ENCODE data around the gene CYP4V2.

Gene CYP4V2

DNA sequence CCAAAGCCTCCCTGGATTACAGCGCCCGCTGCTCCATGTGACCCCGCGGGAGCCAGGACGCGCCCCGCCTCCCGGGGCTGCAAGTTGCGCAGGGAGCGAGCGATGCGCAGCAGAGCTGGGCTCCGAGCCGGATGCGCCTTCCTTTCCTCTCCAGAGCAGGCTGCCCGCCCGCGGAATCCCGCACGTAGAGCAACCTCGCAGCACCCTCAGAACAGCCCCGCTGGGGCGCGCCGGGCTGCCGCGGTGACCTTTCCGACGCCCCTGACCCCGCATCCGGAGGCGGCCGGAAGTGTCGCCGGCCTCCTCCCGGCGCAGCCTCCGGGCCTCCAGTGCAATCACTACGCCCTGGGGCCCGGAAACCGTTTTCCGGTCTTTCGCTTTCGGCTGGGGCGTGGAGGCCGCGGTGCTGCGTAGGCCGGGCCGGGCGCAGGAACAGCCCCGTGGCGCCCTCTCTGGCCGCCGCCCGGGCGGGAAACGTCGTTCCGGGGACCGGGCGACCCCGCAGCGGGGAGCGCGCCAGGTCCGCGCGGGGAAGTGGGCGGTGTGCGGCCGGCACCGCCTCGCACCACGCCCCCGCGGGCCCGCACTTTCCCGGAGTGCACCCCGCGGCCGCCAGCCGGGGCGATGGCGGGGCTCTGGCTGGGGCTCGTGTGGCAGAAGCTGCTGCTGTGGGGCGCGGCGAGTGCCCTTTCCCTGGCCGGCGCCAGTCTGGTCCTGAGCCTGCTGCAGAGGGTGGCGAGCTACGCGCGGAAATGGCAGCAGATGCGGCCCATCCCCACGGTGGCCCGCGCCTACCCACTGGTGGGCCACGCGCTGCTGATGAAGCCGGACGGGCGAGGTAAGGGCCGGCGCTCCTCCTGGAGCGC is at the start of gene CYP4V2:
CYP4V2 (plus strand) TSS at position 368 of the 866 bp plus-strand sequence; CDS start at position 625, 257 bp downstream.
- Mint-ChIP-seq H3K4me1 (ENCODE audit: low read depth) (peaks cover 37% of the 10 kb centered on the region), H3K4me3 (peak within 1 kb of the TSS; percentile 95), H3K27me3 (no peaks in the 10 kb centered on the region), H3K27ac (peak within 1 kb of the TSS; percentile 95), H3K36me3 (ENCODE audit: low read depth) (peaks cover 13% of the 10 kb centered on the region), H3K9me3 (no peaks in the 10 kb centered on the region)

DNA sequence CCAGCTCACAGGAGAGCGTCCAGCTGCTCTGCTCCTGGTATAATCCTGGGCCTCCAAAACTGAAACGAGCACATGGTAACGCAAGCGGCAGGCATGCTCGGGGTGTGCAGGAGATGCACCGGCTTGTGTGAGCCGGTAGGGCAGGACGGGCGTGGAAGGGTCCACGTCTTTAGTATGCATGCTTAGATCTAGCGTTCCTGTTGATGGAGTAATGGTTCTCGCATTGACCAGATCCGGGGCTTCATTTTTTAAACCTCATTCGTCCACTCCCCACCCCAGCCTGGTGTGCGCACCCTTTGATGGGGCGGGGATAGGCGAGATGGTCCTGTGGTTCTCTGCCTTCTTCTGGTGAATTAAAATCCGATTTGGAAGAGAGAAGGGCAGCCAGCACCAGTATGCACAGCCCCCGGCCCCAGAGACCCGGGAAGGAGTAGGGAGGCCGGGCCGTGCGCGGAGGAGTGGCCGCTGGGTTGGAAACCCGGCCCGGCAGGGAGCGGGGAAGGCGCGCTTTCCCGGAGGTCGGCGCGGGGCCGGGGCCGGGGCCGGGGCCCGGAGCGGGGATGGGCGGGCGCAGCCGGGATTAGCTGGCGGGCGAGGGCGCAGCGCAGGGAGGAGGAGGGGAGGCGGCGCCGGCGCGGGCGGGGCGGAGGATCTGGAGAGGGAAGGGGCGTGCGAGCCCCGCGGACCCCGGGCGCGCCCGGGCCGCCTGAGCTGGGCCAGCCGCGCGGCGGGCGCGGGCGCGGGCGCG is 47.0 kb upstream of the CYP4V2 start:
- no peaks in the 10 kb centered on the region for H3K9me3 Mint-ChIP-seq

DNA sequence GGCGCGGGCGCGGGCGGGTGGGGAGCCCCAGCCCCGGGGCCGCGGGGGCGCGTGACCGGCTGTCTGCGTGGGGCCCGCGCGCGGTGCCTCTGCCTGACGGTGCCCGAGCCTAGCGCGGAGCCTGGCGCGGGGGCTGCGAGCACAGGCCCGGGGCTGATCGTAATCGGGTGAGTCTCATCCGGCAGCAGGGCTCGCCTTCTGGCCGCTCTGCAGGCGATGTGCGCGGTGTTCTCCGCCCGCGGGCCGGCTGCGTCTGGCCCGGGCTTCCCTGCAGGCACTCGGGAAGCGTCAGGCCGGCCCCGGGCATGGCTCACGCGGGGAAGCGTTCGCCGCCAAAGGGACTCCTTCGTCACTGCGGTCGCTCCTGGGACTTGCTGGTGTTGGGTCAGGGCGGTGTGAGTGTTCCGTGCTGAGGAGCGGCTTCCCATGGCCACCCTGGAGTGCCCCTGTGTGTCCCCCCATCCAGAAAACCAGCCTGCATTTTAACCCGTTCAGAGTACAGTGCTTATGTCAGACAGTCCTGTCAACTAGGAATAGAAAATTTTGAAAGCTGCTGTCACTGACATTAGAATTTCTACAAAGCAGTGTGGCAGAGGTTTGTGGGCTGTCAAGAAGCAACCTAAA is 46.3 kb upstream of the CYP4V2 start:
- peak overlapping the region; percentile 73 for H3K4me3 Mint-ChIP-seq
- peaks cover 3% of the 10 kb centered on the region for H3K4me1 Mint-ChIP-seq (ENCODE audit: low read depth)
- no peaks in the 10 kb centered on the region for H3K9me3 Mint-ChIP-seq
- no peak overlapping the region for H3K27ac Mint-ChIP-seq
- no peaks in the 10 kb centered on the region for H3K36me3 Mint-ChIP-seq (ENCODE audit: low read depth)
- H3K27me3 Mint-ChIP-seq, result peaks cover 59% of the 10 kb centered on the region

More for the DNA sequence above, 47.0 kb upstream of the CYP4V2 start:
- no peak overlapping the region for H3K27ac Mint-ChIP-seq
- H3K4me1 Mint-ChIP-seq (ENCODE audit: low read depth), result peaks cover 3% of the 10 kb centered on the region
- H3K27me3 Mint-ChIP-seq, result peaks cover 56% of the 10 kb centered on the region
- H3K4me3 Mint-ChIP-seq, result peak overlapping the region; percentile 76
- no peaks in the 10 kb centered on the region for H3K36me3 Mint-ChIP-seq (ENCODE audit: low read depth)

DNA sequence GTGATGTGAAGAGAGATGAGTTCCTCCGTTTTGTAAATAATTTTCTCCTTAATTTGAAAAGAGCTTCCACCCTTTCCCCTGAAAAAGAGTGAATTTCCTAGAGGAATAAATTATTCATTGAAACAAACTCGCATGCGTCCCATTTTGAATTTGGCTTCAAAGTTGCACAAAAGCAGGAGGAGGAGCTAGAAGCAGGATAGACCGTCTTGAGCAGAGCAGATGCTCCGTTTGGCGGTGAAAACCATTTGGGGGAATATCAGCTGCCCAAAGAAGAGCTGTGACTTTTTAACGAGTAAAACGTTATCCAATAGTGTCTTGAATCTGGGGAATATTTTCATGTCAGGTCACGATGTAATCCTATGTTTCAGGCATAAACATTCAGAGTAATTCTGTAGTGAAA is 44.9 kb upstream of the CYP4V2 start:
- Mint-ChIP-seq H3K9me3 (no peaks in the 10 kb centered on the region), H3K27ac (no peak overlapping the region), H3K4me3 (no peak overlapping the region), H3K4me1 (ENCODE audit: low read depth) (peaks cover 3% of the 10 kb centered on the region), H3K27me3 (peaks cover 64% of the 10 kb centered on the region), H3K36me3 (ENCODE audit: low read depth) (no peaks in the 10 kb centered on the region)

DNA sequence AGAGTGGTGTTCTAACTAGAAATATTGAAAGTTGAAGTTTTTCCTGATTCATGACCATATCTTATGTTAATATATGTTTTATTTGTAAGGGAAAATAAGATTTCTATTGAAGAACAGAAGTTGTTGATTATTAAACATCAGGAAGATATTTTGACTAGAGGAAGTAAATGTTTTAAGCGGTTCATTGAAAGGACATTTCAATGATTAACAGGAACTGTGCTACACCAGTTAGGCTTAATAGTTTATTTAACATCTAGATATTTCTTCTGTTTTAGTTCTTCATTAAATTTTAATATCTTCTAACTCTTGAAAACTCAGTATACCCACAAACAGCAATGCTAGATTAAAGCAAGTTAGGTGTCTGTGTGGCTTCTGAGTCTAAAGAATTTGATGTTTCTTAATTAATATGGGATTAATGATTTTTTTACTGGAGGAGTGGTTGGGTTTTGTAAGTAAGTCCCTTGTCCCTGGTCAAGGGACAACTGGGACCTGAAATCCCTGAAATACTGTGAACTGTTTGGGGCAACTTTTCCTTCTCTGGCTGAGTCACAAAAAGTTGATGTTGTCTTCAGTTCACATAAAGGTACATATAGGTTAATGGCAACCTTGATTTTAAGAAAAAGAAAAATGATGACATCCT is 42.9 kb upstream of the CYP4V2 start:
- Mint-ChIP-seq H3K4me3 (no peak overlapping the region), H3K27me3 (peaks cover 59% of the 10 kb centered on the region), H3K27ac (no peak overlapping the region), H3K4me1 (ENCODE audit: low read depth) (peaks cover 3% of the 10 kb centered on the region), H3K36me3 (ENCODE audit: low read depth) (no peaks in the 10 kb centered on the region), H3K9me3 (no peaks in the 10 kb centered on the region)

DNA sequence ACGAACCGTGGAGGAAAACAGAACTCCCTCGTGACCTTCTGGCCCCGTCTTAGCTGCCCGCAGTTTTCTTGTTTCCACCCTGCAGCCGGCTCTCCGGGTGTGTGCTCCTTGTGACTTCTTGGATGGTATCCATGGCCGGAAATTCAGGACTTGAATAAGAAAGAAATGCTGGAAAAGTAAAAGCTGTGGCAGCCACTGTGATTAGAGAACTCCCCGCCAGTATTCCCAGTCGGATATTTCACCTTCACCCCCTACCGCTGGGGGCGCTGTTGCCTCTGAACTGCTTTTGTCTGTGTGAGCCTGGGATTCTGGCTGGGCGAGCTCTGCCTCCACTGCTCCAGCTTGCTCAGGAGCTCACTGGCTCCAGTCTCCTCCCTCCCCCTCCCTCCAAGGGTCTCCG is 41.5 kb upstream of the CYP4V2 start:
- Mint-ChIP-seq H3K9me3 (no peaks in the 10 kb centered on the region), H3K27me3 (peaks cover 59% of the 10 kb centered on the region)

DNA sequence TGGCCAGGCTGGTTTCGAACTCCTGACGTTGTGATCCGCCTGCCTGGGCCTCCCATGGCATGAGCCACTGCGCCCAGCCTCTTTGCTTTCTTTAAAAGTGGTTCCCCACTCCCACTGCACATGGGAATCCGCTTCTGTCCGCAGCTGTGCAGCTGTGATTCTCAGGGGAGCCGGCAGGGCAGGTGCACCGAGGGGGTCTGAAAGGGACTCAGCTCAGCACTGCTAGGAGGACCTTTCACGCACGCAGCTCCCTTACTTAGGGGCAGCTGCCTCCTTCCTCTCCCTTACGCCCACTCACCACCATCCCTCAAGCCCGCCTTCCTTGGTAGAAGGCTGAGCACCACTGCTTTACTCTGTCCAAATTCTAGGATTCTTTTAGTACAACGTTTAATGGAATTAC is 40.4 kb upstream of the CYP4V2 start:
- no peak overlapping the region for H3K27ac Mint-ChIP-seq
- no peaks in the 10 kb centered on the region for H3K9me3 Mint-ChIP-seq
- H3K4me3 Mint-ChIP-seq, result no peak overlapping the region
- H3K27me3 Mint-ChIP-seq, result peaks cover 53% of the 10 kb centered on the region
- no peaks in the 10 kb centered on the region for H3K36me3 Mint-ChIP-seq (ENCODE audit: low read depth)
- H3K4me1 Mint-ChIP-seq (ENCODE audit: low read depth), result no peaks in the 10 kb centered on the region

More for the DNA sequence above, 41.5 kb upstream of the CYP4V2 start:
- Mint-ChIP-seq H3K27ac (no peak overlapping the region), H3K4me3 (no peak overlapping the region), H3K36me3 (ENCODE audit: low read depth) (no peaks in the 10 kb centered on the region), H3K4me1 (ENCODE audit: low read depth) (no peaks in the 10 kb centered on the region)

DNA sequence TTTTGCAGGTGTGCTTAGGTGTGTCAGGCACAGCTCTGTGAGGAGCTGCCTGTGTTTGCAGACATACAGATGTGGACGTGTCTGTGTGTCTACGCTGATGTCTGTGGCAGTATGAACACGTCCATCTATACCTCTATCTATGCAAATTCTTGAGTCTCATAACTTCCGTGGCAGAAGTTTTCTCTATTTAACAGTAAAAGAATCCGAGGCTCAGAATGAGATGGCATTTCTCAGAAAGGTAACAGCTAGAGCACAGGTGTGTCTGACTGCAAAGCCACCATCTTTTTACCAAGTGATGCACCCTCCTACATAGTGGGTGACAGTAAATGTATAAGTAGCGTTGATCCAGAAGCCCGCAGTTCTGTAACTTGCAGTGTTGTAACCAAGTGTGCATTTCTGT is 39.9 kb upstream of the CYP4V2 start:
- Mint-ChIP-seq H3K4me1 (ENCODE audit: low read depth) (no peaks in the 10 kb centered on the region), H3K4me3 (no peak overlapping the region), H3K36me3 (ENCODE audit: low read depth) (no peaks in the 10 kb centered on the region), H3K9me3 (no peaks in the 10 kb centered on the region), H3K27ac (no peak overlapping the region), H3K27me3 (peaks cover 47% of the 10 kb centered on the region)

DNA sequence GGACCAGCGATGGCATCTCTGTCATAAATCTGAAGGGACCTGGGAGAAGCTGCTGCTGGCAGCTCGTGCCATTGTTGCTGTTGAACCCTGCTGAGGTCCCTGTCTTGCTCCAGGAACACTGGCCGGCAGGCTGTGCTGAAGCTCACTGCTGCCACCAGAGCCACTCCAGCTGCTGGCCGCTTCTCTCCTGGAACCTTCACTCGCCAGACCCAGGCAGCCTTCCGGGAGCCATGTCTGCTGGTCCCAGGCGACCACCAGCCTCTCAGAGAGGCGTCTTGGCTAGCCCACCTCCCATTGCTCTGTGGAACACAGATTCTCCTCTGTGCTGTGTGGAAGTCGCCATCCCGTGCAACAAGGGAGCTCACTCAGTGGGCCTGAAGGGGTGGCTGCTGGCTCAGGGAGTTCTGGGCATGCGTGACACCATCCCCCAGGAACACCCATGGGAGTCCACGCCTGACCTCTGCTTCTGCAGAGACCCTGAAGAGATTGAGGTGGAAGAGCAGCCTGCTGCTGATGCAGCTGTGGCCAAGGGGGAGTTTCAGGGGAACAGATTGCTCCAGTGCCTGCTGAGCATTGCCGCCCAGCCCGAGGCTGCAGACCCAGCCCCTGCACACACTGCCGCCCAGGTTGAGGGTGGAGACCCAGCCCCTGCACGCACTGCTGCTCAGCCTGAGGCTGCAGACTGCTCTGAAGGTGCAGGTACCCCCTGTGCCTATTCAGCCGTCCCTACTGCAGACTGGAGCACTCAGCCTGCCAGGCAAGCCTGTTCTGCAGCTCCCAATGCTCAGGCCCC is 33.1 kb upstream of the CYP4V2 start:
- Mint-ChIP-seq H3K4me1 (ENCODE audit: low read depth) (peaks cover 5% of the 10 kb centered on the region), H3K36me3 (ENCODE audit: low read depth) (no peaks in the 10 kb centered on the region), H3K27ac (no peak overlapping the region), H3K4me3 (no peak overlapping the region), H3K9me3 (no peaks in the 10 kb centered on the region), H3K27me3 (peaks cover 14% of the 10 kb centered on the region)

DNA sequence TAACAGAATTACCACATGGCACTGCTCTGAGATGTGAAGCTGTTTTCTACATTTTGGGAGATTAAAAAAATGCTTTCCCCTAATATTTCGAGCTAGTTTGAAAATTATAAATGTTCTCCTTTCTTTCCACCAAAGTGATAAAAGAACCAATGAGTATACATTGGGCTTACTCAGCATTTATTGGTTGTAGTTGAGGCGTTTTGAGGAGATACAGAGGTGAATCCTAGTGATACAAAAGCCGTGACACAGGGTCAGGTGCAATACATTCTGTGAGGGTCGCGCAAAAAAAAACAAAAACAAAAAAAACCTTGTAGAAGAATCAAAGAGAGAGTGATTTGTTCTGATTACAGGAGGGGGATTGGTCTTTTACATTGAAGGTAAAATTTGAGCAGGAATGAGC is 32.4 kb upstream of the CYP4V2 start:
- Mint-ChIP-seq H3K4me1 (ENCODE audit: low read depth) (peaks cover 5% of the 10 kb centered on the region), H3K27ac (no peak overlapping the region), H3K4me3 (no peak overlapping the region), H3K36me3 (ENCODE audit: low read depth) (no peaks in the 10 kb centered on the region), H3K27me3 (peaks cover 10% of the 10 kb centered on the region), H3K9me3 (no peaks in the 10 kb centered on the region)

DNA sequence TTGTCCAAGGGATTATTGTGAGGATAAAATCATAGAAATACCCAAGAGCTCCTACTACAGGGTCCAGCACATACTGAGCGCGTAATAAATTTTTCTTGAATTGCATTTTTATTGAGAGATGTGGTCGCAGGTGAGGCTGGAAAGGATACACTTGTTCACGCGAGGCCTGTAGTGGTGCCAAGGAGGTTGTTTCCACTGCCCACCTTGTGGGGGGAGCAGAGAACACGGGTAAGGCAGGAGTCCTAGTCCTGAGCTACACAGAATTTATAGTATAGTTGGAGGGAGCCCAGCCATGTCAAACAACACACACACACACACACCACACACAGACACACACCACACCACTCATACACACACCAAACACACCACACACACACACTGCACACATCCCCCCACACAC is 31.8 kb upstream of the CYP4V2 start:
- H3K36me3 Mint-ChIP-seq (ENCODE audit: low read depth), result no peaks in the 10 kb centered on the region
- no peaks in the 10 kb centered on the region for H3K9me3 Mint-ChIP-seq
- peaks cover 6% of the 10 kb centered on the region for H3K27me3 Mint-ChIP-seq
- no peak overlapping the region for H3K4me3 Mint-ChIP-seq
- H3K27ac Mint-ChIP-seq, result no peak overlapping the region
- peaks cover 5% of the 10 kb centered on the region for H3K4me1 Mint-ChIP-seq (ENCODE audit: low read depth)

DNA sequence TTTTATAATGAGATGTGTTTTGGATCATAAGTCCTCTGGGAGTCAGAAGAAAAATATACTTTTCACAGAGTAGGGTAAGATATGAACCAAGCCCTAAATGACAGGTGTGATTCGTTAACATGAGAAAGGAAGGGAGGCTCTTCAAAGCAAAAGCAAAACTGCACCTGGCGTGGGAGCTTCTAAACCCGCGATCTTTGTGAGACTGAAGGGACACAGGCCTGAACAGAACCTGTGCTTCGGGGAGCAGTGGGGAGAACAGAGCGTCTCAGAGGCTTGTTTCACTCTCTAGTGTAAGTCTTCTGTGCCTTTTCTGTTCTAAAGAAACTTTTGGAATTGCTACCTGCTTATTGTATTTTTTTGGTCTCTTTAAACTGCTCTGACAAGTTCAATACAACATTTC is 30.2 kb upstream of the CYP4V2 start:
- H3K4me3 Mint-ChIP-seq, result no peak overlapping the region
- peaks cover 2% of the 10 kb centered on the region for H3K27me3 Mint-ChIP-seq
- no peaks in the 10 kb centered on the region for H3K36me3 Mint-ChIP-seq (ENCODE audit: low read depth)
- no peaks in the 10 kb centered on the region for H3K9me3 Mint-ChIP-seq
- peaks cover 5% of the 10 kb centered on the region for H3K4me1 Mint-ChIP-seq (ENCODE audit: low read depth)
- no peak overlapping the region for H3K27ac Mint-ChIP-seq

DNA sequence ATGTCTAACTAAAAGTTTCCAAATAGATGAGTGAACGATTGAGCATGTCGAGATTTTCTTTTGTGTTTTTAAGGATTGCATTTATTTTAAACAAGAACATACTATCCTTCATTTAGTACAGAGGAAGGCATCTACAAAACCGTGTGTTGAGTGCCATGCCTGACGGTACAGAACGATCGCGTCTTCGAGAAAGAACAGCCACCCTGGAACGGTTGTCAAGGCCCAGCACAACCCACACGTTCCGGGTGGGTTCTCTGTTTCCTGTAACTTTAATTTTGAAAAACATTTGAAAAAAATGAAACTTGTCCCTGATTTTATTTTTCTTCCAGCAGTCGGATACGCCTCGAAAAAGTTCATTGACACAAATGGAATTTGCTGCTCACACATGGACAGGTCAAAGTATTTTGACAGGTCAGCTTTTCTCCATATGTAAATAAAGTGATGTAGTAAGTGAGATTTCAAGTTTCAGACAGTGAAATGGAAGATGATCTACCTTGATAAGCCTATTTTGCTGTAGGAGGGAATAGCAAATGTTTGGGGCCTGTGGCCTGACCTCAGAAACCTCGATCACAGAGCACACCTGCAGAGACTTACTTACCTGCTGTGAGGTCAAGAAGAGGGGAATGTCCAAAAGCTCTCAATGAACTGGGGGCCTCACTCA is 24.4 kb upstream of the CYP4V2 start:
- H3K27me3 Mint-ChIP-seq, result peaks cover 2% of the 10 kb centered on the region
- no peaks in the 10 kb centered on the region for H3K4me1 Mint-ChIP-seq (ENCODE audit: low read depth)
- H3K36me3 Mint-ChIP-seq (ENCODE audit: low read depth), result no peaks in the 10 kb centered on the region
- H3K4me3 Mint-ChIP-seq, result no peak overlapping the region
- H3K27ac Mint-ChIP-seq, result no peak overlapping the region
- H3K9me3 Mint-ChIP-seq, result no peaks in the 10 kb centered on the region

DNA sequence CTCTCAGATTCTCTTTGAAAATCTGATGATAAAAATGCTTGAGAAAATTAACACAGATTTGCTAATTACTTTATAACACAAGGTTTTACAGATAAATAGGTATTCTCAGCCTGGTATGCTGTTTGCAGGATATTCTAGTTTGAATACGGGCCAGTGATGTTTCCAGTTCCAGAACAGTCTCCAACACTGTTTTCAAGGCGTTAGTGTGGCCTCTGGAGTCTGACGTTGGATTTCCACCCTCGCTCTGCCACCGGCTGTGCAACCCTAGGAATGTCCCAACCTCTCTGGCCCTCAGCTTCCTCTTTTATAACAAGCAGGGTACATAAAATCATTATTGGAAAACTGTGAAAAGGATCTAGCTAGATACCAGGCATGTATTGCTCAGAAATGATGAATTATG is 23.8 kb upstream of the CYP4V2 start:
- Mint-ChIP-seq H3K4me1 (ENCODE audit: low read depth) (no peaks in the 10 kb centered on the region), H3K27ac (no peak overlapping the region), H3K9me3 (no peaks in the 10 kb centered on the region), H3K27me3 (peaks cover 2% of the 10 kb centered on the region), H3K36me3 (ENCODE audit: low read depth) (no peaks in the 10 kb centered on the region), H3K4me3 (no peak overlapping the region)
